Cardiac muscle cell (in vitro differentiated cells and primary cell): ENCODE data around the gene ULBP2. TPM values are rescaled to one million over a fixed set of nuclear protein-coding genes. Genes with fewer than 3 reads are reported as not detected.

Experiments
- DNase-seq, 2 donors: peaks; one replicate each; pipeline versions ENCODE4 v3.0.0 to v3.0.0-alpha.2; 2010 to 2017; ENCODE audit warnings: low read depth in 1 of 2, low spot score in 1 of 2
- H3K27ac ChIP-seq: fragments of 200-600 bp; sonication (generic); 2 replicates; pipeline ENCODE4 v1.5.1; 2016
- H3K27me3 ChIP-seq: fragments of 200-600 bp; sonication (generic); 2 replicates; pipeline ENCODE4 v1.6.0; 2016; ENCODE audit warnings: control low read depth
- H3K36me3 ChIP-seq: fragments of 200-600 bp; sonication (generic); 2 replicates; pipeline ENCODE4 v1.5.1; 2016; ENCODE audit warnings: control low read depth
- H3K4me1 ChIP-seq: fragments of 200-600 bp; sonication (generic); 2 replicates; pipeline ENCODE4 v1.8.1; 2017; ENCODE audit warnings: low read depth, mild to moderate bottlenecking, mixed run types
- H3K4me3 ChIP-seq: fragments of 200-600 bp; sonication (generic); 2 replicates; pipeline ENCODE4 v1.5.1; 2016; ENCODE audit warnings: mild to moderate bottlenecking
- H3K9me3 ChIP-seq: fragments of 200-600 bp; sonication (generic); 2 replicates; pipeline ENCODE4 v1.5.1; 2017; ENCODE audit warnings: low read depth, mild to moderate bottlenecking, control low read depth
- CTCF ChIP-seq: IDR thresholded peaks from 2 replicates; pipeline ENCODE4 v1.5.1; 2012; ENCODE audit warnings: low read depth, mild to moderate bottlenecking, low read length
- polyA plus RNA-seq: library from polyadenylated mRNA; unstranded; fragments of >200 nt; fragmentation: Nextera tagmentation; extraction: Ambion mirVana; gene quantifications from 2 replicates; pipeline ENCODE4 v1.2.1, GENCODE V29; 2016
- total RNA-seq: library from RNA; depleted of rRNA; stranded (reverse); fragments of >200 nt; gene quantifications from 2 replicates; pipeline ENCODE4 v1.2.3, GENCODE V29; 2016

The ULBP2 gene
- total RNA-seq (not detected in 2 replicates), polyA plus RNA-seq (not detected in 2 replicates)

GRCh38 chr6:149941583-149942460 lies at the start of gene ULBP2:
Gene ULBP2 (plus strand): TSS chr6:149942014. CDS start chr6:149942073, 59 bp downstream.
- no peaks in the 10 kb centered on the region for H3K4me1 ChIP-seq
- peak within 1 kb of the TSS; percentile 40 for H3K4me3 ChIP-seq
- no peak for TF ChIP-seq CTCF
- no peak within 1 kb of the TSS for H3K27ac ChIP-seq
- peak; percentile 68 to 96 for DNase-seq
- H3K9me3 ChIP-seq: no peaks in the 10 kb centered on the region
- no peaks in the 10 kb centered on the region for H3K36me3 ChIP-seq
- H3K27me3 ChIP-seq: peaks cover 91% of the 10 kb centered on the region

- Histone ChIP-seq H3K36me3 (no peaks in the 10 kb centered on the region), H3K4me3 (no peak overlapping the region), H3K27me3 (peaks cover 3% of the 10 kb centered on the region), H3K27ac (no peak overlapping the region), H3K9me3 (no peaks in the 10 kb centered on the region), H3K4me1 (no peaks in the 10 kb centered on the region)
- no peak for TF ChIP-seq CTCF
- peak in 1 of 2 donors; percentile 90 for DNase-seq
These were observed 46.7 kb upstream of the ULBP2 start for GRCh38 chr6:149895048-149895590.

- DNase-seq: peak in 1 of 2 donors; percentile 46
- no peak overlapping the region for H3K27ac ChIP-seq
- no peak for TF ChIP-seq CTCF
These were observed 46.0 kb upstream of the ULBP2 start for GRCh38 chr6:149895833-149896271.

GRCh38 chr6:149896491-149896890 lies 45.3 kb upstream of the ULBP2 start:
- TF ChIP-seq CTCF: no peak
- peak in 1 of 2 donors; percentile 27 for DNase-seq
- H3K4me3 ChIP-seq: no peak overlapping the region
- no peaks in the 10 kb centered on the region for H3K4me1 ChIP-seq
- H3K27ac ChIP-seq: no peak overlapping the region
- no peaks in the 10 kb centered on the region for H3K36me3 ChIP-seq
- H3K27me3 ChIP-seq: no peaks in the 10 kb centered on the region
- H3K9me3 ChIP-seq: no peaks in the 10 kb centered on the region

More at GRCh38 chr6:149895833-149896271, 46.0 kb upstream of the ULBP2 start:
- Histone ChIP-seq H3K27me3 (peaks cover 3% of the 10 kb centered on the region), H3K36me3 (no peaks in the 10 kb centered on the region), H3K9me3 (no peaks in the 10 kb centered on the region), H3K4me1 (no peaks in the 10 kb centered on the region), H3K4me3 (no peak overlapping the region)

GRCh38 chr6:149897015-149897697 lies 44.7 kb upstream of the ULBP2 start:
- no peaks in the 10 kb centered on the region for H3K4me1 ChIP-seq
- DNase-seq: peak in 1 of 2 donors; percentile 96
- no peak for TF ChIP-seq CTCF
- H3K36me3 ChIP-seq: no peaks in the 10 kb centered on the region
- H3K27ac ChIP-seq: no peak overlapping the region
- no peaks in the 10 kb centered on the region for H3K27me3 ChIP-seq
- H3K4me3 ChIP-seq: no peak overlapping the region
- H3K9me3 ChIP-seq: no peaks in the 10 kb centered on the region
